KBM-7 (cell line): ENCODE results near the gene SLC49A4.

Source experiments
- DNase-seq: peaks from one replicate; pipeline ENCODE4 v3.0.0-alpha.2; 2015
- in situ Hi-C: fragments of 300-500 bp; cut with MboI; formaldehyde crosslinking; loops from 2 replicates; pipeline ENCODE4 v1.14.3; 2020; ENCODE audit warnings: low sequenced_read_pairs, low pct_unique_long_range_greater_than_20kb, mixed read lengths

Gene SLC49A4

GRCh38 chr3:122828281-122828680 lies 33.4 kb downstream of the SLC49A4 start:
- DNase-seq = no peak
- in situ Hi-C loops = no loop called here

GRCh38 chr3:122835590-122835989 lies 40.7 kb downstream of the SLC49A4 start:
- DNase-seq = peak; percentile 9
- in situ Hi-C loops = no loop called here

- DNase-seq = no peak
- in situ Hi-C loops = no loop called here
Measured at GRCh38 chr3:122843604-122844003, 48.7 kb downstream of the SLC49A4 start.

GRCh38 chr3:122857019-122857418 lies 62.1 kb downstream of the SLC49A4 start:
- DNase-seq = no peak
- in situ Hi-C loops = no loop called here

GRCh38 chr3:122858373-122858772 lies 63.5 kb downstream of the SLC49A4 start:
- in situ Hi-C loops = no loop called here
- peak; percentile 16 for DNase-seq

- DNase-seq = no peak
- in situ Hi-C loops = no loop called here
Measured at GRCh38 chr3:122859021-122859805, 64.3 kb downstream of the SLC49A4 start.

GRCh38 chr3:122862381-122862780 lies 67.5 kb downstream of the SLC49A4 start:
- DNase-seq = no peak
- in situ Hi-C loops = no loop called here

- in situ Hi-C loops = no loop called here
- no peak for DNase-seq
Measured at GRCh38 chr3:122864498-122864897, 69.6 kb downstream of the SLC49A4 start.

- in situ Hi-C loops = no loop called here
- no peak for DNase-seq
Measured at GRCh38 chr3:122868322-122868721, 73.5 kb downstream of the SLC49A4 start.

GRCh38 chr3:122873741-122874515 lies 79.1 kb downstream of the SLC49A4 start:
- DNase-seq = no peak
- in situ Hi-C loops = no loop called here

GRCh38 chr3:122875547-122876127 lies 80.8 kb downstream of the SLC49A4 start:
- DNase-seq = no peak
- in situ Hi-C loops = no loop called here

- no peak for DNase-seq
- in situ Hi-C loops = no loop called here
Measured at GRCh38 chr3:122880173-122880572, 85.3 kb downstream of the SLC49A4 start.

- DNase-seq = no peak
- in situ Hi-C loops = no loop called here
Measured at GRCh38 chr3:122880624-122881023, 85.8 kb downstream of the SLC49A4 start.

GRCh38 chr3:122882361-122882947 lies 87.6 kb downstream of the SLC49A4 start:
- in situ Hi-C loops = no loop called here
- DNase-seq = no peak

GRCh38 chr3:122886251-122886650 lies 91.4 kb downstream of the SLC49A4 start:
- in situ Hi-C loops = no loop called here
- DNase-seq = no peak

GRCh38 chr3:122886946-122887345 lies 92.1 kb downstream of the SLC49A4 start:
- DNase-seq = no peak
- in situ Hi-C loops = no loop called here

- DNase-seq = peak; percentile 94
- in situ Hi-C loops = no loop called here
Measured at GRCh38 chr3:122890077-122890719, 95.3 kb downstream of the SLC49A4 start.

- DNase-seq = no peak
- in situ Hi-C loops = no loop called here
Measured at GRCh38 chr3:122890720-122891220, 95.9 kb downstream of the SLC49A4 start.
